ENCODE results near the gene SLC22A17. TPM values are rescaled to one million over a fixed set of nuclear protein-coding genes. Genes with fewer than 3 reads are reported as not detected.

Gene SLC22A17
- total and polyA plus RNA-seq, 2 of the 13 experiments (the other 11 are each of a cell fraction or from before 2014, with no cell fraction given): 0.95 to 1.1 TPM

DNA sequence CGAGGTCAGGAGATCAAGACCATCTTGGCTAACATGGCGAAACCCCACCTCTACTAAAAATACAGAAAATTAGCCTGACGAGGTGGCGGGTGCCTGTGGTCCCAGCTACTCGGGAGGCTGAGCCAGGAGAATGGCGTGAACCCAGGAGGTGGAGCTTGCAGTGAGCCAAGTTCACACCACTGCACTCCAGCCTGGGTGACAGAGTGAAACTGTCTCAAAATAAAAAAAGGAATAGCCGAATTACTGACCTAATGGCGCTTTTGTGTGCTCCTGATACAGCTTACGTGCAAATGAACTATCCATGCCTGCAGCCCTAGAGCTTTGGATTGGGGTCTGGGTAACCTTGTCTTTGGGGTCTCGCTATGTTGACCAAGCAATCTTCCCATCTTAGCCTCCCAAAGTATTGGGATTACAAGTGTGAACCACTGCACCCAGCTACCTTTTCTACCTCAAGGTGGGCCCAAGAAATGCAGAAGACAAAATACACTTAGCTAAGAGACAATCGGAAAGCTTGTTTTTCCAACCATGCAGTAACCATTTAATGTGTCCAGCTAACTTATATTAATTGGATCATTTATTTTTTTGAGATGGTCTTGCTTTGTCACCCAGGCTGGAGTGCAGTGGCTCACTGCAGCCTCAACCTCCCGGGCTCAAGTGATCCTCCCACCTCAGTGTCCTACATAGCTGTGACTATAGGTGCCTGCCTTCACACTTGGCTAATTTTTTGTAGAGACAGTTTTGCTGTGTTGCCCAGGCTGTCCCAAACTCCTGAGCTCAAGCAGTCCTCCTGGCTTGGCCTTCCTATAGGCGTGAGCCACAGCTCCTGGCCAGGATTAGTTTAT, 26.0 kb downstream of the SLC22A17 start (continued):
- TF ChIP-seq ZFP82 (CRISPR knock-in tag; IDR thresholded peaks at IDR 0.05; ENCODE audit: borderline replicate concordance): no peak
- TF ChIP-seq NFE2L2 (IDR thresholded peaks at IDR 0.05; ENCODE audit: low read length): no peak
- peak; percentile 91 for TF ChIP-seq PAF1 (CRISPR knock-in tag; IDR thresholded peaks at IDR 0.05)
- TF ChIP-seq ARHGAP35 (CRISPR knock-in tag; IDR thresholded peaks at IDR 0.05; ENCODE audit: borderline replicate concordance): no peak
- no peak for TF ChIP-seq ZC3H13 (CRISPR knock-in tag; IDR thresholded peaks at IDR 0.05)
- TF ChIP-seq CREB1 (IDR thresholded peaks at IDR 0.05): no peak
- TF ChIP-seq CREB1 (CRISPR knock-in tag; IDR thresholded peaks at IDR 0.05): no peak
- TF ChIP-seq RELA (CRISPR knock-in tag; IDR thresholded peaks at IDR 0.05): no peak
- TF ChIP-seq ZNF121 (CRISPR knock-in tag; IDR thresholded peaks at IDR 0.05): no peak
- TF ChIP-seq, protein P1, sequence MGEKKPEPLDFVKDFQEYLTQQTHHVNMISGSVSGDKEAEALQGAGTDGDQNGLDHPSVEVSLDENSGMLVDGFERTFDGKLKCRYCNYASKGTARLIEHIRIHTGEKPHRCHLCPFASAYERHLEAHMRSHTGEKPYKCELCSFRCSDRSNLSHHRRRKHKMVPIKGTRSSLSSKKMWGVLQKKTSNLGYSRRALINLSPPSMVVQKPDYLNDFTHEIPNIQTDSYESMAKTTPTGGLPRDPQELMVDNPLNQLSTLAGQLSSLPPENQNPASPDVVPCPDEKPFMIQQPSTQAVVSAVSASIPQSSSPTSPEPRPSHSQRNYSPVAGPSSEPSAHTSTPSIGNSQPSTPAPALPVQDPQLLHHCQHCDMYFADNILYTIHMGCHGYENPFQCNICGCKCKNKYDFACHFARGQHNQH (CRISPR knock-in tag; IDR thresholded peaks at IDR 0.05): no peak
- no peak for TF ChIP-seq ZNF879 (CRISPR knock-in tag; IDR thresholded peaks at IDR 0.05)
- TF ChIP-seq ZNF558 (CRISPR knock-in tag; IDR thresholded peaks at IDR 0.05; ENCODE audit: borderline replicate concordance): no peak
- no peak; the same call in 1 of the 2 replicates for TF ChIP-seq MYNN (CRISPR knock-in tag; IDR thresholded peaks at IDR 0.05; ENCODE audit: low read depth)
- TF ChIP-seq NKX3-1 (CRISPR knock-in tag; IDR thresholded peaks at IDR 0.05): no peak
- TF ChIP-seq ZNF768 (CRISPR knock-in tag; IDR thresholded peaks at IDR 0.05): peak; percentile 60; the same call in 1 of the 2 replicates
- TF ChIP-seq, protein P2, sequence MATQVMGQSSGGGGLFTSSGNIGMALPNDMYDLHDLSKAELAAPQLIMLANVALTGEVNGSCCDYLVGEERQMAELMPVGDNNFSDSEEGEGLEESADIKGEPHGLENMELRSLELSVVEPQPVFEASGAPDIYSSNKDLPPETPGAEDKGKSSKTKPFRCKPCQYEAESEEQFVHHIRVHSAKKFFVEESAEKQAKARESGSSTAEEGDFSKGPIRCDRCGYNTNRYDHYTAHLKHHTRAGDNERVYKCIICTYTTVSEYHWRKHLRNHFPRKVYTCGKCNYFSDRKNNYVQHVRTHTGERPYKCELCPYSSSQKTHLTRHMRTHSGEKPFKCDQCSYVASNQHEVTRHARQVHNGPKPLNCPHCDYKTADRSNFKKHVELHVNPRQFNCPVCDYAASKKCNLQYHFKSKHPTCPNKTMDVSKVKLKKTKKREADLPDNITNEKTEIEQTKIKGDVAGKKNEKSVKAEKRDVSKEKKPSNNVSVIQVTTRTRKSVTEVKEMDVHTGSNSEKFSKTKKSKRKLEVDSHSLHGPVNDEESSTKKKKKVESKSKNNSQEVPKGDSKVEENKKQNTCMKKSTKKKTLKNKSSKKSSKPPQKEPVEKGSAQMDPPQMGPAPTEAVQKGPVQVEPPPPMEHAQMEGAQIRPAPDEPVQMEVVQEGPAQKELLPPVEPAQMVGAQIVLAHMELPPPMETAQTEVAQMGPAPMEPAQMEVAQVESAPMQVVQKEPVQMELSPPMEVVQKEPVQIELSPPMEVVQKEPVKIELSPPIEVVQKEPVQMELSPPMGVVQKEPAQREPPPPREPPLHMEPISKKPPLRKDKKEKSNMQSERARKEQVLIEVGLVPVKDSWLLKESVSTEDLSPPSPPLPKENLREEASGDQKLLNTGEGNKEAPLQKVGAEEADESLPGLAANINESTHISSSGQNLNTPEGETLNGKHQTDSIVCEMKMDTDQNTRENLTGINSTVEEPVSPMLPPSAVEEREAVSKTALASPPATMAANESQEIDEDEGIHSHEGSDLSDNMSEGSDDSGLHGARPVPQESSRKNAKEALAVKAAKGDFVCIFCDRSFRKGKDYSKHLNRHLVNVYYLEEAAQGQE (IDR thresholded peaks at IDR 0.05; ENCODE audit: borderline replicate concordance in 1 of 2, low read depth in 1 of 2, low read length in 2 of 2): no peak
- peak; percentile 86 for TF ChIP-seq RBFOX2 (IDR thresholded peaks at IDR 0.05; ENCODE audit: low read depth, low read length)
- no peak for TF ChIP-seq POGZ (CRISPR knock-in tag; IDR thresholded peaks at IDR 0.05)
- no peak for TF ChIP-seq ZNF333 (CRISPR knock-in tag; IDR thresholded peaks at IDR 0.05; ENCODE audit: borderline replicate concordance)
- TF ChIP-seq ZMYM2 (CRISPR knock-in tag; IDR thresholded peaks at IDR 0.05): no peak
